ACC112 (cell line): ENCODE measurements around the gene CD7.

ENCODE experiments used
- H2AFZ ChIP-seq: fragments of 200-600 bp; sonication (generic); one replicate; pipeline ENCODE4 v1.6.0; 2017; ENCODE audit warnings: antibody characterized with exemption, low read length; ENCODE audit not compliant: unreplicated experiment
- H3K27ac ChIP-seq: fragments of 200-600 bp; sonication (generic); 2 replicates; pipeline ENCODE4 v1.5.1; 2014; ENCODE audit warnings: low read depth, mild to moderate bottlenecking, antibody characterized with exemption, low read length, moderate library complexity
- H3K27me3 ChIP-seq: fragments of 200-600 bp; sonication (generic); 2 replicates; pipeline ENCODE4 v1.6.1; 2014; ENCODE audit warnings: mild to moderate bottlenecking, antibody characterized with exemption, low read length, moderate library complexity, mixed read lengths; ENCODE audit not compliant: insufficient read depth
- H3K36me3 ChIP-seq: fragments of 200-600 bp; sonication (generic); 2 replicates; pipeline ENCODE4 v1.6.1; 2016; ENCODE audit warnings: mild to moderate bottlenecking, antibody characterized with exemption, low read length, moderate library complexity, mixed read lengths; ENCODE audit not compliant: insufficient read depth
- H3K4me1 ChIP-seq: fragments of 200-600 bp; sonication (generic); one replicate; pipeline ENCODE4 v1.6.1; 2016; ENCODE audit warnings: low read length, mixed read lengths; ENCODE audit not compliant: insufficient read depth, unreplicated experiment, control insufficient read depth
- H3K4me3 ChIP-seq: fragments of 200-600 bp; sonication (generic); 2 replicates; pipeline ENCODE4 v1.5.1; 2014; ENCODE audit warnings: mild to moderate bottlenecking, low read depth, low read length
- H3K79me2 ChIP-seq: fragments of 200-600 bp; sonication (generic); one replicate; pipeline ENCODE4 v1.6.0; 2016; ENCODE audit warnings: low read length; ENCODE audit not compliant: control insufficient read depth, unreplicated experiment, insufficient read depth

CD7 gene

GRCh38 chr17:82272495-82273326 is 44.7 kb downstream of the CD7 start:
- H3K27me3 ChIP-seq = no peaks in the 10 kb centered on the region
- H3K4me1 ChIP-seq = peaks cover 50% of the 10 kb centered on the region
- peak overlapping the region; percentile 99 for H3K4me3 ChIP-seq
- no peak overlapping the region for H2AFZ ChIP-seq
- peak overlapping the region; percentile 97 for H3K27ac ChIP-seq
- peaks cover 14% of the 10 kb centered on the region for H3K36me3 ChIP-seq
- peaks cover 65% of the 10 kb centered on the region for H3K79me2 ChIP-seq

- peaks cover 61% of the 10 kb centered on the region for H3K4me1 ChIP-seq
- H2AFZ ChIP-seq = no peak overlapping the region
- peak overlapping the region; percentile 97; the same call in 1 of the 2 replicates for H3K27ac ChIP-seq
- peaks cover 76% of the 10 kb centered on the region for H3K79me2 ChIP-seq
- H3K27me3 ChIP-seq = no peaks in the 10 kb centered on the region
- peak overlapping the region; percentile 99 for H3K4me3 ChIP-seq
- peaks cover 16% of the 10 kb centered on the region for H3K36me3 ChIP-seq
Measured at GRCh38 chr17:82271401-82271800, 46.0 kb downstream of the CD7 start.

- peaks cover 84% of the 10 kb centered on the region for H3K79me2 ChIP-seq
- peak overlapping the region; percentile 97; the same call in 1 of the 2 replicates for H3K27ac ChIP-seq
- peaks cover 69% of the 10 kb centered on the region for H3K4me1 ChIP-seq
- H3K27me3 ChIP-seq = no peaks in the 10 kb centered on the region
- H3K4me3 ChIP-seq = no peak overlapping the region
- no peak overlapping the region for H2AFZ ChIP-seq
- H3K36me3 ChIP-seq = peaks cover 24% of the 10 kb centered on the region
Measured at GRCh38 chr17:82270651-82271050, 46.8 kb downstream of the CD7 start.

- Histone ChIP-seq H3K4me3 (no peak overlapping the region), H2AFZ (no peak overlapping the region), H3K4me1 (peaks cover 69% of the 10 kb centered on the region), H3K79me2 (peaks cover 91% of the 10 kb centered on the region), H3K36me3 (peaks cover 27% of the 10 kb centered on the region), H3K27me3 (no peaks in the 10 kb centered on the region), H3K27ac (peak overlapping the region; percentile 97)
Measured at GRCh38 chr17:82269882-82270500, 47.4 kb downstream of the CD7 start.

- no peak overlapping the region for H3K4me3 ChIP-seq
- H3K36me3 ChIP-seq = peaks cover 30% of the 10 kb centered on the region
- H3K27ac ChIP-seq = peak overlapping the region; percentile 97
- H3K4me1 ChIP-seq = peaks cover 62% of the 10 kb centered on the region
- peaks cover 95% of the 10 kb centered on the region for H3K79me2 ChIP-seq
- H3K27me3 ChIP-seq = no peaks in the 10 kb centered on the region
- H2AFZ ChIP-seq = no peak overlapping the region
Measured at GRCh38 chr17:82269138-82269881, 48.1 kb downstream of the CD7 start.

- H2AFZ ChIP-seq = no peak overlapping the region
- H3K36me3 ChIP-seq = peaks cover 45% of the 10 kb centered on the region
- H3K4me3 ChIP-seq = peak overlapping the region; percentile 70
- peak overlapping the region; percentile 97 for H3K27ac ChIP-seq
- H3K27me3 ChIP-seq = no peaks in the 10 kb centered on the region
- peaks cover 96% of the 10 kb centered on the region for H3K79me2 ChIP-seq
- peaks cover 60% of the 10 kb centered on the region for H3K4me1 ChIP-seq
Measured at GRCh38 chr17:82267575-82268379, 49.6 kb downstream of the CD7 start.

GRCh38 chr17:82266142-82266541 is 51.3 kb downstream of the CD7 start:
- Histone ChIP-seq H3K36me3 (peaks cover 49% of the 10 kb centered on the region), H3K79me2 (peaks cover 96% of the 10 kb centered on the region), H3K4me3 (no peak overlapping the region), H3K4me1 (peaks cover 49% of the 10 kb centered on the region), H3K27me3 (no peaks in the 10 kb centered on the region), H3K27ac (peak overlapping the region; percentile 97), H2AFZ (no peak overlapping the region)
